Lung (tissue), 12 donors: ENCODE measurements around the gene CLOCK. TPM values are rescaled to one million over a fixed set of nuclear protein-coding genes. Genes with fewer than 3 reads are reported as not detected.

Experiments used
- ATAC-seq: fragments of 200-7000 bp; cut with Tn5 transposase; one replicate; pipeline ENCODE4 v1.9.1; 2020; ENCODE audit warnings: moderate number of reproducible peaks; ENCODE audit not compliant: insufficient read depth, low FRiP score
- DNase-seq, 3 donors: peaks; one replicate each; pipeline ENCODE4 v3.0.0-alpha.2; 2013 to 2017
- H3K27ac ChIP-seq, 2 donors: one replicate each; pipeline ENCODE4 v1.5.1; 2013; ENCODE audit warnings: mild to moderate bottlenecking in 2 of 2, moderate library complexity in 2 of 2, control low read depth in 1 of 2, inconsistent platforms in 1 of 2, low read depth in 1 of 2, low read length in 1 of 2
- H3K27me3 ChIP-seq, 3 donors: one replicate each; pipeline ENCODE4 v1.5.1; 2013; ENCODE audit warnings: low read length in 2 of 3; ENCODE audit not compliant: control insufficient read depth in 3 of 3, insufficient read depth in 3 of 3
- H3K36me3 ChIP-seq, 4 donors: one replicate each; pipeline ENCODE4 v1.5.1; 2013; ENCODE audit warnings: low read length in 4 of 4, mild to moderate bottlenecking in 1 of 4, moderate library complexity in 1 of 4; ENCODE audit not compliant: control insufficient read depth in 4 of 4, insufficient read depth in 4 of 4
- H3K4me1 ChIP-seq, 5 donors: one replicate each; pipeline ENCODE4 v1.5.1; 2013; ENCODE audit warnings: low read length in 5 of 5, mild to moderate bottlenecking in 2 of 5, moderate library complexity in 1 of 5; ENCODE audit not compliant: control insufficient read depth in 5 of 5, insufficient read depth in 5 of 5
- H3K4me3 ChIP-seq: one replicate; pipeline ENCODE4 v1.5.1; 2013; ENCODE audit warnings: mild to moderate bottlenecking, control low read depth, moderate library complexity
- H3K9ac ChIP-seq, 2 donors: one replicate each; pipeline ENCODE4 v1.5.1; 2013; ENCODE audit warnings: low read length in 2 of 2, control low read depth in 1 of 2; ENCODE audit not compliant: insufficient read depth in 1 of 2
- H3K9me3 ChIP-seq, 4 donors: one replicate each; pipeline ENCODE4 v1.5.1; 2013; ENCODE audit warnings: low read length in 3 of 4, mild to moderate bottlenecking in 1 of 4, moderate library complexity in 1 of 4; ENCODE audit not compliant: control insufficient read depth in 4 of 4, insufficient read depth in 3 of 4
- CTCF ChIP-seq: IDR thresholded peaks from 2 replicates; pipeline ENCODE4 v1.5.1; 2012; ENCODE audit warnings: mild to moderate bottlenecking; ENCODE audit errors: control extremely low read depth, extremely low read depth
- WGBS, 2 donors: extraction: QIAGEN DNeasy Blood & Tissue Kit; methylation state at CpG; one replicate each; pipeline ENCODE4 v1.1.7; 2013; 5-methylcytosine and 5-hydroxymethylcytosine counted together
- polyA plus RNA-seq, 2 donors: library from polyadenylated mRNA; stranded (reverse); fragments of 200-250 nt; gene quantifications; one replicate each; pipeline ENCODE4 v1.2.1, GENCODE V29; 2013
- total RNA-seq, 2 donors: library from RNA; depleted of rRNA in 1 of 2; stranded (reverse); fragments of >200 nt in 1 of 2; gene quantifications; one replicate each; pipeline ENCODE4 v1.2.1, GENCODE V29; 2014 to 2021
- donor health status: control.
- donor health status: control.
- donor health status: Bipolar disorder and iron deficiency.
- donor health status: healthy.
- donor health status: DM: yes; HTN: yes; CAD: no.

CLOCK gene
- total and polyA plus RNA-seq, 4 donors, result 6.2 to 29.7 (median 14.7) TPM

- DNase-seq (no peak), ATAC-seq (no peak)
- Histone ChIP-seq H3K4me3 (no peak overlapping the region), H3K36me3 (peaks cover 6 to 21% (median 17%) of the 10 kb centered on the region in 4 donors), H3K9me3 (no peaks in the 10 kb centered on the region), H3K4me1 (peaks cover 0 to 18% (median 1%) of the 10 kb centered on the region in 5 donors), H3K27ac (peak overlapping the region in 1 of 2 donors; percentile 31), H3K9ac (no peak overlapping the region), H3K27me3 (no peaks in the 10 kb centered on the region)
- 95 to 99% methylated on average over 2 of the region's 2 CpGs for WGBS, 2 donors
- no peak for TF ChIP-seq CTCF
Observed at GRCh38 chr4:55406545-55406944, 140.2 kb downstream of the CLOCK start.

GRCh38 chr4:55405073-55405472 is 141.6 kb downstream of the CLOCK start:
- H3K27ac ChIP-seq, result no peak overlapping the region
- WGBS, 2 donors, result 94% methylated on average over 3 of the region's 3 CpGs
- TF ChIP-seq CTCF, result no peak
- H3K27me3 ChIP-seq, result no peaks in the 10 kb centered on the region
- DNase-seq (no peak), ATAC-seq (no peak)
- H3K4me3 ChIP-seq, result no peak overlapping the region
- H3K36me3 ChIP-seq, result peaks cover 6 to 24% (median 18%) of the 10 kb centered on the region in 4 donors
- no peaks in the 10 kb centered on the region for H3K9me3 ChIP-seq
- peaks cover 0 to 16% (median 1%) of the 10 kb centered on the region in 5 donors for H3K4me1 ChIP-seq
- H3K9ac ChIP-seq, result no peak overlapping the region

GRCh38 chr4:55399581-55399980 is 147.1 kb downstream of the CLOCK start:
- Histone ChIP-seq H3K36me3 (peaks cover 7 to 9% (median 8%) of the 10 kb centered on the region in 4 donors), H3K9me3 (no peaks in the 10 kb centered on the region), H3K9ac (no peak overlapping the region), H3K27me3 (no peaks in the 10 kb centered on the region), H3K27ac (no peak overlapping the region), H3K4me1 (peaks cover 3 to 30% (median 11%) of the 10 kb centered on the region in 5 donors), H3K4me3 (no peak overlapping the region)
- TF ChIP-seq CTCF, result no peak
- 89 to 94% methylated on average over 1 of the region's 1 CpG for WGBS, 2 donors
- DNase-seq (no peak), ATAC-seq (no peak)

- H3K9me3 ChIP-seq, result no peaks in the 10 kb centered on the region
- H3K27ac ChIP-seq, result peak overlapping the region in 1 of 2 donors; percentile 40
- 43 to 63% methylated on average over 3 of the region's 3 CpGs for WGBS, 2 donors
- peak overlapping the region; percentile 24 for H3K4me3 ChIP-seq
- no peak for TF ChIP-seq CTCF
- ATAC-seq (no peak), DNase-seq (no peak)
- peaks cover 4 to 8% (median 6%) of the 10 kb centered on the region in 4 donors for H3K36me3 ChIP-seq
- no peaks in the 10 kb centered on the region for H3K27me3 ChIP-seq
- no peak overlapping the region for H3K9ac ChIP-seq
- peaks cover 3 to 30% (median 11%) of the 10 kb centered on the region in 5 donors for H3K4me1 ChIP-seq
Observed at GRCh38 chr4:55398966-55399365, 147.7 kb downstream of the CLOCK start.
